PC-3 (cell line): ENCODE data around the gene NET1. TPM values are rescaled to one million over a fixed set of nuclear protein-coding genes. Genes with fewer than 3 reads are reported as not detected.

Source experiments
- ATAC-seq: fragments of 200-7000 bp; cut with Tn5 transposase; 2 replicates; pipeline ENCODE4 v1.9.1; 2020; ENCODE audit warnings: mild to moderate bottlenecking, moderate library complexity
- BruUV-seq: library from RNA; stranded (reverse); fragments of 400-500 nt; replicated peaks from 2 replicates; lab custom pipeline; 2021; lab: Mats Ljungman, UMichigan
- CTCF ChIA-PET: fragments of 300-600 bp; sonication (Branson Sonifier 250); formaldehyde crosslinking; loops from one replicate; lab custom pipeline; 2022; ENCODE audit warnings: antibody characterized with exemption; lab: Charles Lee
- POLR2A ChIA-PET: fragments of 300-600 bp; sonication (Branson Sonifier 250); formaldehyde crosslinking; loops from one replicate; lab custom pipeline; 2022; ENCODE audit warnings: antibody characterized with exemption; ENCODE audit not compliant: unreplicated experiment; lab: Charles Lee
- DNase-seq: peaks from one replicate; pipeline ENCODE4 v3.0.0-alpha.2; 2015
- H2AFZ ChIP-seq: fragments of 300-600 bp; sonication (generic); 2 replicates; pipeline ENCODE4 v1.6.0; 2016; ENCODE audit warnings: antibody characterized with exemption, low read length
- H3F3A ChIP-seq: fragments of 300-600 bp; sonication (generic); one replicate; pipeline ENCODE4 v1.6.0; 2017; ENCODE audit warnings: antibody characterized with exemption, low read length, control low read depth, mild to moderate bottlenecking; ENCODE audit not compliant: unreplicated experiment
- H3K27ac ChIP-seq: fragments of 300-600 bp; sonication (generic); 2 replicates; pipeline ENCODE4 v1.5.1; 2016; ENCODE audit warnings: mild to moderate bottlenecking, low read length
- H3K27me3 ChIP-seq: fragments of 300-600 bp; sonication (generic); 2 replicates; pipeline ENCODE4 v1.6.1; 2016; ENCODE audit warnings: low read length, mixed read lengths
- H3K36me3 ChIP-seq: fragments of 300-600 bp; sonication (generic); 2 replicates; pipeline ENCODE4 v1.6.1; 2016; ENCODE audit warnings: low read depth, mixed run types, low read length, mixed read lengths
- H3K4me1 ChIP-seq: fragments of 300-600 bp; sonication (generic); 2 replicates; pipeline ENCODE4 v1.5.1; 2016; ENCODE audit warnings: low read length; ENCODE audit not compliant: insufficient read depth
- H3K4me2 ChIP-seq: fragments of 300-600 bp; sonication (generic); 2 replicates; pipeline ENCODE4 v1.6.0; 2016; ENCODE audit warnings: low read length
- H3K4me3 ChIP-seq: fragments of 300-600 bp; sonication (generic); 2 replicates; pipeline ENCODE4 v1.5.1; 2016; ENCODE audit warnings: mild to moderate bottlenecking, low read length, mixed read lengths
- H3K79me2 ChIP-seq: fragments of 300-600 bp; sonication (generic); 2 replicates; pipeline ENCODE4 v1.6.1; 2017; ENCODE audit warnings: low read length, mixed read lengths
- H3K9ac ChIP-seq: fragments of 300-600 bp; sonication (generic); 2 replicates; pipeline ENCODE4 v1.6.0; 2016; ENCODE audit warnings: mild to moderate bottlenecking, low read length
- H3K9me2 ChIP-seq: fragments of 300-600 bp; sonication (generic); replicated peaks from 2 replicates; pipeline ENCODE4 v1.6.1; 2016; ENCODE audit warnings: mixed run types, low read length, mixed read lengths
- H3K9me3 ChIP-seq: fragments of 300-600 bp; sonication (generic); 2 replicates; pipeline ENCODE4 v1.6.1; 2016; ENCODE audit warnings: low read length, mixed read lengths
- H4K20me1 ChIP-seq: fragments of 300-600 bp; sonication (generic); 2 replicates; pipeline ENCODE4 v1.6.1; 2016; ENCODE audit warnings: low read length, mixed read lengths
- CTCF ChIP-seq: fragments of 300-600 bp; sonication (generic); conservative IDR thresholded peaks from 2 replicates; pipeline ENCODE4 v1.5.1; 2017; ENCODE audit warnings: antibody characterized with exemption, low read depth, mild to moderate bottlenecking, low read length
- EZH2 ChIP-seq: fragments of 300-600 bp; sonication (generic); IDR thresholded peaks from one replicate; pipeline ENCODE4 v1.6.1; 2017; ENCODE audit warnings: antibody characterized with exemption, mild to moderate bottlenecking, low read length; ENCODE audit not compliant: unreplicated experiment
- EZH2phosphoT487 ChIP-seq: fragments of 300-600 bp; sonication (generic); IDR thresholded peaks from 2 replicates; pipeline ENCODE4 v1.6.1; 2018; ENCODE audit warnings: mild to moderate bottlenecking, antibody characterized with exemption, low read length, borderline replicate concordance
- intact Hi-C: fragments of 100-400 bp; cut with micrococcal nuclease; formaldehyde crosslinking; loops from 2 replicates; pipeline ENCODE4 v1.9.0; 2023
- total RNA-seq: library from RNA; depleted of rRNA; stranded (reverse); fragments of >200 nt; gene quantifications from 2 replicates; pipeline ENCODE4 v1.2.3, GENCODE V29; 2014

NET1 gene
- total RNA-seq, 1 experiment from 2014 or later: 88.2 TPM

- ATAC-seq (no peak), DNase-seq (no peak)
- no peaks in the 10 kb centered on the region for H3K36me3 ChIP-seq
- TF ChIP-seq EZH2 (no peak), EZH2phosphoT487 (no peak), CTCF (no peak)
- POLR2A ChIA-PET: no interaction called here
- H4K20me1 ChIP-seq: no peaks in the 10 kb centered on the region
- no peaks in the 10 kb centered on the region for H3F3A ChIP-seq
- intact Hi-C loops: no loop called here
- no peak overlapping the region for H3K4me3 ChIP-seq
- no peaks in the 10 kb centered on the region for H3K4me1 ChIP-seq
- H3K79me2 ChIP-seq: no peaks in the 10 kb centered on the region
- BruUV-seq: no TSS peak
- H3K9me3 ChIP-seq: no peaks in the 10 kb centered on the region
- no peak overlapping the region for H3K9ac ChIP-seq
- CTCF ChIA-PET: no interaction called here
- H3K27me3 ChIP-seq: 0 out of 2 replicates have a peak, but pooled peaks cover 4% of the 10 kb centered on the region
- no peaks in the 10 kb centered on the region for H3K9me2 ChIP-seq
- H3K4me2 ChIP-seq: no peak overlapping the region
- no peak overlapping the region for H3K27ac ChIP-seq
- no peak overlapping the region for H2AFZ ChIP-seq
Measured at GRCh38 chr10:5364374-5364773, 48.0 kb upstream of the NET1 start.

- H3K79me2 ChIP-seq: no peaks in the 10 kb centered on the region
- TF ChIP-seq EZH2 (no peak), CTCF (no peak), EZH2phosphoT487 (no peak)
- H2AFZ ChIP-seq: no peak within 1 kb of the TSS
- H3K27me3 ChIP-seq: 0 out of 2 replicates have a peak, but pooled peaks cover 4% of the 10 kb centered on the region
- no peak for ATAC-seq
- CTCF ChIA-PET: no interaction called here
- no TSS peak for BruUV-seq
- H3K4me2 ChIP-seq: 0 out of 2 replicates have a peak within 1 kb of the TSS, but pooled peaks have one; percentile 17
- H3K36me3 ChIP-seq: no peaks in the 10 kb centered on the region
- H3K4me3 ChIP-seq: no peak within 1 kb of the TSS
- H3K27ac ChIP-seq: no peak within 1 kb of the TSS
- H3F3A ChIP-seq: no peaks in the 10 kb centered on the region
- intact Hi-C loops: no loop called here
- no peaks in the 10 kb centered on the region for H4K20me1 ChIP-seq
- POLR2A ChIA-PET: no interaction called here
- no peak for DNase-seq
- no peaks in the 10 kb centered on the region for H3K4me1 ChIP-seq
- no peak within 1 kb of the TSS for H3K9ac ChIP-seq
- H3K9me3 ChIP-seq: no peaks in the 10 kb centered on the region
- no peaks in the 10 kb centered on the region for H3K9me2 ChIP-seq
Measured at GRCh38 chr10:5364890-5365338, 47.4 kb upstream of the NET1 start, which contains the start of gene UCN3. Gene UCN3 (plus strand): TSS chr10:5364966. CDS start chr10:5373721, 8,755 bp downstream.

- no peak for ATAC-seq
- CTCF ChIA-PET: no interaction called here
Measured at GRCh38 chr10:5365928-5366327, 46.4 kb upstream of the NET1 start.

More at GRCh38 chr10:5365928-5366327, 46.4 kb upstream of the NET1 start:
- BruUV-seq: no TSS peak
- Histone ChIP-seq H3K9ac (no peak overlapping the region), H3K4me1 (no peaks in the 10 kb centered on the region), H3K4me2 (0 out of 2 replicates have a peak overlapping the region, but pooled peaks have one; percentile 17), H3K27ac (no peak overlapping the region), H3K4me3 (no peak overlapping the region), H3F3A (no peaks in the 10 kb centered on the region), H4K20me1 (no peaks in the 10 kb centered on the region), H3K79me2 (no peaks in the 10 kb centered on the region), H3K36me3 (no peaks in the 10 kb centered on the region), H3K9me3 (no peaks in the 10 kb centered on the region), H3K27me3 (0 out of 2 replicates have a peak, but pooled peaks cover 4% of the 10 kb centered on the region), H2AFZ (no peak overlapping the region), H3K9me2 (no peaks in the 10 kb centered on the region)
- intact Hi-C loops: no loop called here
- TF ChIP-seq CTCF (no peak), EZH2 (no peak), EZH2phosphoT487 (no peak)
- DNase-seq: no peak
- POLR2A ChIA-PET: no interaction called here
